Measurements from ENCODE around the gene SYT9.
A peak's percentile ranks its signal among the peaks of the same experiment; 100 is the strongest.

The SYT9 gene

GRCh38 chr11:7347611-7348431 is 96.1 kb downstream of the SYT9 start:
- DNase-seq (ENCODE audit: low spot score): no peak

GRCh38 chr11:7348432-7349304 is 97.0 kb downstream of the SYT9 start:
- DNase-seq (ENCODE audit: low spot score): no peak

- DNase-seq (ENCODE audit: low spot score): no peak
Measured at GRCh38 chr11:7351228-7351627, 99.5 kb downstream of the SYT9 start.

GRCh38 chr11:7353100-7353499 is 101.4 kb downstream of the SYT9 start:
- peak; percentile 12 for DNase-seq (ENCODE audit: low spot score)

GRCh38 chr11:7364660-7365059 is 113.0 kb downstream of the SYT9 start:
- no peak for DNase-seq (ENCODE audit: low spot score)

- no peak for DNase-seq (ENCODE audit: low spot score)
Measured at GRCh38 chr11:7367803-7368202, 116.1 kb downstream of the SYT9 start.

GRCh38 chr11:7376386-7376785 is 124.7 kb downstream of the SYT9 start:
- DNase-seq (ENCODE audit: low spot score): no peak

GRCh38 chr11:7381937-7382336 is 130.2 kb downstream of the SYT9 start:
- DNase-seq (ENCODE audit: low spot score): no peak

- DNase-seq (ENCODE audit: low spot score): no peak
Measured at GRCh38 chr11:7383406-7383805, 131.7 kb downstream of the SYT9 start.

- DNase-seq (ENCODE audit: low spot score): no peak
Measured at GRCh38 chr11:7384691-7385090, 133.0 kb downstream of the SYT9 start.

GRCh38 chr11:7385532-7385931 is 133.8 kb downstream of the SYT9 start:
- no peak for DNase-seq (ENCODE audit: low spot score)

GRCh38 chr11:7413961-7414915 is 162.5 kb downstream of the SYT9 start:
- DNase-seq (ENCODE audit: low spot score): no peak

GRCh38 chr11:7414973-7415817 is 163.5 kb downstream of the SYT9 start:
- DNase-seq (ENCODE audit: low spot score): no peak

GRCh38 chr11:7416080-7416479 is 164.4 kb downstream of the SYT9 start:
- DNase-seq (ENCODE audit: low spot score): no peak

GRCh38 chr11:7417328-7417727 is 165.6 kb downstream of the SYT9 start:
- no peak for DNase-seq (ENCODE audit: low spot score)

- DNase-seq (ENCODE audit: low spot score): no peak
Measured at GRCh38 chr11:7418061-7418460, 166.4 kb downstream of the SYT9 start.

GRCh38 chr11:7418906-7419305 is 167.2 kb downstream of the SYT9 start:
- no peak for DNase-seq (ENCODE audit: low spot score)

GRCh38 chr11:7421136-7421535 is 169.4 kb downstream of the SYT9 start:
- DNase-seq (ENCODE audit: low spot score): no peak

GRCh38 chr11:7422544-7423331 is 171.0 kb downstream of the SYT9 start:
- no peak for DNase-seq (ENCODE audit: low spot score)

GRCh38 chr11:7423946-7424345 is 172.2 kb downstream of the SYT9 start:
- no peak for DNase-seq (ENCODE audit: low spot score)
